Embryonic facial prominence (tissue), 1 donor: ENCODE results near the gene EQTN.
"Not testable (repeated sequence)": the region's sequence is repeated elsewhere in the genome, so short reads cannot be mapped to it uniquely, and the experiment has no call there.

ENCODE experiments used
- DNase-seq: peaks from one replicate; pipeline ENCODE4 v3.0.0-alpha.2; 2016; ENCODE audit errors: extremely low spot score

EQTN gene

DNA sequence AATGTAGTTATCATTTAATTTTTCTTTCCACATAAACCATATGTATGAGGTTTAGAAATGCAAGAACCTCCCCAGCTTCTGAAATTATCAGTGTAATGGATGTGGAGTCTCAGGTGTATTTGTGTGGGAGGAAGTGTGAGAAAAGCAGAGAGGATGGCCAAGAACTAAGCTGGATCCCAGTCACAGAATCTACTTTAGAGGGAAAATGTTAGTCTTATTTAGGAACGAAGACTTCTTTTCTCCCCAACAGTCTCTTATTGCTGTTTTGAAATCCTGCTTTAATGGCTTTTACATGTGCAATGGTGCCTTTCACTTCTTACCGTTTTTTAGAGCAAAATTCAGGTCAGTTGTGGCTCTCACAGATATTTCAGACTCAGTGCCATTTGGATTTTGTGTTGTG, 3.0 kb downstream of the EQTN start:
- DNase-seq: no peak

DNA sequence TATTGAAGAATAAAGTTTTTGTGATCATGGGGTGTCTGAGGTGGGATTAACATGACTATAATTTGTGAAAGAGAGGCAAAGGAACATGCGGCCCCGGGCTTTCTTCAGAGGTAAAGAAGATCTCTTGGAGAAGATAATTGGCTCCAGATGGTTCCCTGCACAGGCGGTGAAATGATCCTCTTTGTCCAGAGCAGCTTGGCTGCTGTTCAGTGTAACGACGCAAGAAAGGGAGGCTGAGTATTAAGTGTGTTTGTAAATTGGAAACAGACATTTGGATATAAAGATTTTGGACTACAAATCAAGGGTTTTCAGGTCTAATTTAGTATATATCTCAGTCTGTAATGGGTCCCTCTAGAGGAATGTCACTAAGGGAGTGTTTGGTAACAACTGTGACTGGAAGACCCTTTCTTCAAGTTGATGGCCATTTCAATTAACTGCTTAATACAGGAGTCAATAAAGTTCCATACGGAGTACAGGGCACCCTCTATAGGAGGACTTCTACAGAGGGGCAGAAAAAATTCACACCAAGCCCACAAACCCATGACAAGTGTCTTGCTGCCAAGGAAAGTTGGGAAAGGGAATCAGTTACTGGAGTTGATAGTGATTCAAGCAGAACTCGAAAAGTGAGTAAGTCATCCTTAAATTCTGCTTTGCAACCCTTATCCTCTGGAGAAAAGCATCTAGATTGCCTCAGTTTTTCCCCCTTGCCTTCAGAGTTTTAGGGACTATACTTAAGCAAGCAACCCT, 4.1 kb downstream of the EQTN start:
- DNase-seq: peak; percentile 62

DNA sequence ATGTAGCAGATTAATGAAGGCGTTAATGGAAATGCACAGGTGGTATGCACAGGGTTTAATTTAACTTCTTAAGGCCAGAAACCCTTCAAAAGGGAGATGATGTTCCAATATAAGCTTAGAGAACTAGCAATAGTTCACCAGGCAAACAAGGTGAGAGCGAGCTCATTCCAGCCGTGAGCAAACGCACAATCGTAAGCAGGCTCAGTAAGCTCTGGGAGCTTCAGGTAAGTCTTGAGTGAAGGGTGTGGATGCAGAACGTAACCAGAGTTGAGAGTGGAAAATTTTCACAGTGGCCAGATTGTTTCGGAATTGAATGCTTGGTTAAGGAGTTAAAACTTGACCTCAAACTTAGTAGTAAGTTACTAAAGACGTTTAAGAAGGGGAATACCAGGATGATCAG, 5.7 kb downstream of the EQTN start:
- no peak for DNase-seq

DNA sequence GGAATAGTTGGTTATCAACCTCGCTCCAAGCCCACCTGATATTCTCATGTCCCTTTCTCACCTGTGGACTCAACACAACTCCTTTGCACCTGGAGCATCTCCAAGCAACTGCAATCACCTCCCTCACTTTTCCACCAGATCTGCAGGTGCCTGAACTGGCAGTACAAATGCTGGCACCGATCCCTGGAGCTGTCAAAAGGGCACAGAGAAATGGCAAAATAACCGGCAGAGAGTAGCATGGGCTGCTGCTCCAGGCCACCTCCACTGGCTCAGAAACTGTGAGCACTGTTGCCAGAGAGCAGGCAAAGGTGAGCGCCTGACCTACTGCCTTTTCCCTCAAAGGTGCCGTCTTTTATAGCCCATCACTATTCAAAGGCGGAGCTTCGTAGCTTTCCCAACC, 14.7 kb downstream of the EQTN start:
- DNase-seq: no peak

DNA sequence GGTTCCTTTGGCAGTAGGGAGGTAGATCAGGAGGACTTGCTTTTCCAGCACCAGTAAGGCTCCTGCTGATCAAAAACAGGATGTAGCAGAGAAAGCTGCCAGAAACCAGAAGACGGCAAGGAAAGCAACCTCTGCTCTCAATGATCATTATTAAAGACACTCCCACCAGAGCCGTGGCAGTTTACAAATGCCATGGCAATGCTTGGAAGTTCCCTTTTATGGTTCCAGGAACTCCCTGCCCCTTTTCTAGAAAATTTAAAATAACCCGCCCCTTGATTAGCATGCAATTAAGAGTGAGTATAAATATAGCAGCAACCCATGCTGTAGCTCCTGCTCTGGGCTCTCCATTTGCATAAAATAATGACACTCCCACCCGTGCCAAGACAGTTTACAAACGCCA, 16.1 kb downstream of the EQTN start:
- DNase-seq: no peak

DNA sequence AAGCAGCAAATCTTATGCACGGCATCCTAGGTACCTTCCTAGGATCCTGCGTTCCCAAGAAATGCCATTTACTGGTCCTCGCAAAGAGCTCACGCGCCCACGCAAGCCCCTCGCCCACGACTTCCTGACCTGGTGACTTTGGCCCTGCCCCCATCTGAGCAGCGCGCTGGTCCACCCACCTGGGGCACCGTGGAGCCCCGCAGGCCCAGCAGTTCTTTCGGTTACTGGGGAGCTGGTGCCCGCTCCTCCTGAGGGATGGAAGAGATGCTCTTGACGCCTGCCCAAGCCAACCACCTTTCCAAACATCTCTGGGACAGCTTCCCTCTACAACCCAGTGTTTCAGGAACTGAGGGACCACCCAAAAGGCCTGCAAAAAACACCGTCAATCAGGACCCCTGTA, 16.7 kb downstream of the EQTN start:
- no peak for DNase-seq

DNA sequence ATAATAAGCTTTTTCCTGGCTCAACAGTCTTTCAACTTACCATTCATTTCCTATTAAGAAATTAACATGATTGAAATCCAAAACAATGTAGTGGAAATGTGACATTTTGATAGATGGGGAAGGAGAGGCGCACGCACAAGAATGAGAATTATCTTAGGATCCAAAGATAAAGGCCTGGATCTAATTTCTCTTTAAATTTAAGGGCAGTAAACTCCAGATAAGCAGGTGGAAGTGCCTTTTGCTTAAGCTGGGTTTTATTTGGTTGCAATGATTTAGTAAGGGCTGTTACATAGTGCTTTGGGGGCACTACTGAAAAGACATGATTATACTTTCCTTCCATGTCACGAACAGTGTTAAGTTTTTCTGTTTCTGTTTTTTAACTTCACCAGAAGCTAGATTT, 17.3 kb downstream of the EQTN start:
- no peak for DNase-seq

DNA sequence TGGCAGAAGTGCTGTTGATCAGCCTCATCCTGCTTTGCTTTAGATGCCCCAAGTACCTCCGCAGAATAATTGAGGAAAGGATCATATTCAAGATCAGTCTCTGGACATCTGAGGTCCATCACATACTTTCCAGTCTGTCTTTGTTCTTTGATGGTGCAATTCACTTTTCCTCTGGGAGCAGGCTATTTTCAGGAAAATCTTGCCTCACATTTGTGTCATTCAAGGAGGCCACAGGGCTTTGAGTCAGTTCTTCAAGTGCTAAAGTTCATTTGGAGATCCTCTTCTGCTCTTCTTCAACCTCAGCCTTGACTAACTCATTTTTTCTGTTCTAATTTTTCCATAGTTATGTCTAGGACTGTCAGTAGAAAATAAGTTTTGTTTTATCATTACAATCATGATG, 18.6 kb downstream of the EQTN start:
- no peak for DNase-seq

DNA sequence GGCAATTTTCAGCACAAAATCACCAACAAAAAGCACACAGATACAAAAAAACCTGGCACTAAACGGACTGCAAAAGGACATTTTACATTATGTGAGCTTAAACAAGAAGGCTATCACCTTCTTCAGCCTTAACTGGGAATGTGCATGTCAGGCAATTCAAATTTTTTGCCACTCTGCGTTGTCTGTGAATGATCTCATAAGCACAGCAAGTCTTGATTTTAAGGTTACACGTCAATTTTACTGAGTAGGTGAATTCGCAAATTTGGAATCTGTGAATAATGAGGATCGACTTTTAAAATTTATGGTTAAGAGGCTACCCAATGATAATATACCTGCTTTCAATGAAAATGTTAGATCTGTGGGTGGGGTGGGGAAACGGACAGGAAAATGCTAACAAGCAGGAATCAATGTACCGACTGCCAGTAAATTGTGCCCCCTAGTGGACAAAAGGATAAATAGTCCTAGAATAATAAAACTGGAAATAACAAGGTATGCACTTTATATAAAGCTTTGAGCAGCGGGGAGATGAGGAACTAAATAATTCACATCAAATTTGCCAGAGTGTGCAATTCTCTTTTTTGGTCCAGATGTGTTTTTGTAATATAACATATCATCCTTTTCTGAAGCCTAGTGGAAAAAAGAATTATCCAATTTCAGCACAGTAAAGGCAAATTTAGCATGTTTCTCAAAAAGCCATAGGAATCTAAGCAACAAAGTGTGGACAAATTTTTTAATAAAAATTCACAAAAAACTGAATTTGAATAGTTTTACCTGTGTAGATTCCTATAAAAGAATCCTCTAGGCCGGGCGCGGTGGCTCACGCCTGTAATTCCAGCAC, 20.5 kb downstream of the EQTN start:
- DNase-seq: peak; percentile 31

DNA sequence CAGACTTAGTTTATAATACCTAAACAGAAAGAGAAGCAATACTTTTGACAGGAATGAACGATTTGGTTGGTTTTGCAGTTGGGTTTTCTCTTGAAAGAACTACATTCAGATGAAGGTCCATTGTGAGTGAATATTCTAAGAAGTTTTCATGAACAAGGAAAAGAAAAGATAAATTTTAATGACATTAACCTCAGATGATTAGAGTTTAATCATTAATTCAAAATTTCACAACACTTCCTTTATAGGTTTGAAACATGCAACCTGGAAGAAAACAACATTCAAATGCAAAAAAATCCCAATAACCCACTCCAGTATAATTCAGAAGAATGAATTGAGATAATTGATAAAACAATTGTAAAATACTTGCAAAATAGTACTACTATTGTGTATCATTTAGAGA, 23.8 kb downstream of the EQTN start:
- DNase-seq: no peak

DNA sequence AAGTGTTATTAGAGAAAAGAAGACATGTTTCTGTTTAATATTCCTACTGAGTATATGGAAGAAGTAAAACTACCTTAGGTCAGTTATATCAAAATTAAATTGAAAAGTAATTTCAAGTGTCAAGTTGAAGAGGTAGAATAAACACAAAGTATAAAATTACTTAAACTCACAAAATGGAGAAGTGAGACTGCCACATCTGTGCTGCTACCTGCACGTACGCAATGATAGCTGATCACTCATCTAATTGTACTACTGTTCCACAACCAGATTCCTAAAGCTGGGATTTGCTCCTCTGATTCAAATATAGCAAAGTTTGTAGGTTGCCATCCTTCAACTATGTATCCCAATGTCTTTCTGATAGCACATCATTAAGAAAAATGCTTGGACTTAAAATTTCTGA, 24.8 kb downstream of the EQTN start:
- DNase-seq: no peak

DNA sequence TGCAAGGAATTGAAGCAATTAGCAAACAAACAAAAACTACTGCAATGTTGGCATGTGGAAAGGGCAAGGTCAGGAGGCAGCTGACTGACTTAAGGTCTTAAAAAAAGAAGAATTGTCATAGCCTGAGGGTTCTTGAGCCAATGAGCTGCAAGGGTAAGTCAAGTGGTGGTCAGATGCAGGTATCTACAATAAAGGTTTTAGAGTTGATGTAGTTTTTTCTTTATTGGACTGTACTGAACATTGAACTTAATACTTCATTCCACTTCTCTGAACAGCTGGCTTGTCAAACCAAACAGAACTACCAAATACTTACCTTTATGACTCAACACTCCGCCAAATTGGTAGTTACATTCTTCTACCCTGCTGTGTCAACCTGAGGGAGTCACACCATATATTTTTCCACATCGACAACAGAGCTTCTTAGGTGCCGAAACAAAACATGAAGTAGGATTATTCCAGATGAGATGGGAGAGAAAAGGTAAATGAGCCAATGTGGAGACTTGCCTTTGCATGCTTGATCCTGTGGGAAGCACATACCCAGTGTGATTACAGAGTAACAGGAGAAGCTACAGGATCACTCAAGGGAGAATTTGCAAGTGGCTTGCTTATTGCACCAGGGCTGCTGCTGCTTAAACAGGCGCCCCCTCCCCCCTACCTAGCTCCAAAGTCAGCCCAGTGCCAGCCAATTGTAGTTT, 35.3 kb downstream of the EQTN start:
- peak; percentile 4 for DNase-seq

DNA sequence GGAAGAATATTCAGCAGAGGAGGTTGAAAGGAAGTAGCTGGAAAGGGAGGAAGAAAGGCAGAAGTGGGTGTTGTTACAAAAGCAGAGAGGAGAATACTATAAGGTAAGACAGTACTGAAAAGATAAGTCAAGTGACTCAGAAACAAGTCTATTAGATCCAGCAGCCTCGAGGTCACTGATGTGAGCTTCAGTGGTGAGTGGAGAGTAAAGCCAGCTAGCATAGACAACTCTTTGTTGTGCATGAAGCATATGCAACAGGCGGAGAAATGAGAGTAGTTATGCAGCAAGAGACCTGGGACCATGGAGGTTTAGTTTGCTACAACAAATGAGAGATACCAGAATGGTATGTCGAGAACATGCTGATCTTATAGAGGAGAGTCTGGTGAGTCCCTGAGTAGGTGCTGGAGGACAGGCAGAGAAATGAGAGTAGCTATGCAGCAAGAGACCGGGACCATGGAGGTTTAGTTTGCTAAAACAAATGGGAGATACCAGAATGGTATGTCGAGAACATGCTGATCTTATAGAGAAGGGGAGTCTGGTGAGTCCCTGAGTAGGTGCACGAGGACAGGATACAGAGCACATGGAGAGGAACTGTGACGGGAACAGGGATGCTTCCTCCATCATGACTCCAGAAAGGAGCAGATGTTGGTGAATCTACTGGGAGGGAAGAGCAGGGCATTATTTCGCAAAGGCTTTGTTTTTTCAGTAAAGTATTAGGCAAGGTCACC, 36.0 kb downstream of the EQTN start:
- peak; percentile 3 for DNase-seq

DNA sequence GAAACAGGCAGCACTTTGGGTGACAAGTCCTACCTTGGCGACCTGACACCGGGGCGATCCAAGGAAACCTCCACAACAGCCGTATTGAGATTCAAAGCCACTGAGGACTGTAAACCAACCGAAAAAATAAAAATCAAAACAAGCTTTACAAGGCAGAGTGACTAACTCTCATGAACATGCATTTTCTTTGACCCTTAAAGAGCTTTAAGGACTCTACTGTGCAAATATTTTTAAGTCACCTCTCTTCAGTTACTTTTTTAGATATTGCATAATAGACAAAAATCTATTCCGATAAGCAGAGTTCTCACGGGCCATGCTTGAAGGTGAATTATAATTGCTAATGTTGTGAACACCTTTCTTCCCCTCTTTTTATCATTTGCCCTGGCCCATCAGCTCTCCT, 38.3 kb downstream of the EQTN start:
- no peak for DNase-seq

DNA sequence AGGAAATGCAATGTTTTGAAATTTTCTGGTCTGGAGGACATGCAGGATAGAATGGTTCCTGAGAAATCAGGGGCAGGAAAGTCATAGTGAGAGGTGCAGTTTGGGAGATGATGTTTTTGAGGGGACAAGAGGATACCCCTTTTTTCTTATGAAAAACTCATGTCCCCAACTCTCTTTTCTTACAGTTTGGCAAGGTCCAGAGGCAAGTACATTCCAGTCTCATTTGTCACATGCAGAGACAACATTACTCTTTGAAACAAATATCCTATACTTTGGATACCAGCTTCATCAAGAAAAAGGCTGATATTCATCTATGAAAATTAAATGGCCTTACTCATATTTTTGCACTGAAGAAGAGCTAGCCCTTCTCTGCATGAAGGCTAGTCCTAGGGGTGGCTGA, 48.2 kb downstream of the EQTN start:
- no peak for DNase-seq

DNA sequence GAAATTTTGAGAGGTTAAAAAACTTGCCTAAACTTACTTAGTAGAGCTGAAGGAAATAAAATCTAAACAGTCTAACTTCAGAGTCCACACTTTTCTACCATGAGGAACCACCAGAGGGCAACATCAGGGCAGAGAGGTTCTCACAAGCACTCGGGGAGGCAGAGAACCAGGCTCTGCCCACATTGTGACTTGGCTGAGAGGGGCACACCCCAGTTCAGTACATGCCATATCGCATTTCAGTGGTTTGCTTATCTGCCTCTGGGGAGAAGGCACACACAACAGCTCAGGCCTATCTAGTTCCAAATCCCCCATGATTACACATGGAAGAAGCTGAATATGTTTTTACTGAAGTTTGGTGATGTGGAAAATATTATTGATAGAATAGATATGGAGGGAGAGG, 49.2 kb downstream of the EQTN start:
- DNase-seq: no peak

DNA sequence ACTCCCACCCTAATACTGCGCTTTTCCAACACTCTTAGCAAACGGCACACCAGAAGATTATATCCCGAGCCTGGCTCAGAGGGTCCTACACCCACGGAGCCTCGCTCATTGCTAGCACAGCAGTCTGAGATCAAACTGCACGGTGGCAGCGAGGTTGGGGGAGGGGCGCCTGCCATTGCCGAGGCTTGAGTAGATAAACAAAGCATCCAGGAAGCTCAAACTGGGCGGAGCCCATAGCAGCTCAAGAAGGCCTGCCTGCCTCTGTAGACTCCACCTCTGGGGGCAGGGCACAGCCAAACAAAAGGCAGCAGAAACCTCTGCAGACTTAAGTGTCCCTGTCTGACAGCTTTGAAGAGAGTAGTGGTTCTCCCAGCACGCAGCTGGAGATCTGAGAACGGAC, 57.3 kb downstream of the EQTN start:
- DNase-seq: not testable (repeated sequence)
